Fibroblast of the aortic adventitia (primary cell): Measurements from ENCODE around the gene BEST2. TPM values are rescaled to one million over a fixed set of nuclear protein-coding genes. Genes with fewer than 3 reads are reported as not detected.
"Not testable (repeated sequence)": the region's sequence is repeated elsewhere in the genome, so short reads cannot be mapped to it uniquely, and the experiment has no call there.

Experiments
- DNase-seq: peaks from one replicate; pipeline ENCODE4 v3.0.0-alpha.2; 2010; ENCODE audit warnings: low read depth
- H3K4me3 ChIP-seq: 2 replicates; pipeline ENCODE4 v1.5.1; 2011; ENCODE audit warnings: low read depth, mild to moderate bottlenecking, control low read depth, low read length, moderate library complexity
- CTCF ChIP-seq: IDR thresholded peaks from 2 replicates; pipeline ENCODE4 v1.5.1; 2011; ENCODE audit warnings: mild to moderate bottlenecking, low read length, control low read depth, inconsistent platforms; ENCODE audit not compliant: insufficient read depth
- total RNA-seq: library from RNA; depleted of rRNA; stranded (reverse); fragments of >200 nt; gene quantifications from 2 replicates; pipeline ENCODE4 v1.2.3, GENCODE V29; 2012; ENCODE audit warnings: low replicate concordance

The BEST2 gene
- total RNA-seq: not detected in 2 replicates

GRCh38 chr19:12751635-12752034 lies at the start of gene BEST2:
Gene BEST2 (plus strand): TSS chr19:12751791. CDS start chr19:12752593, 802 bp downstream.
- TF ChIP-seq CTCF: no peak
- H3K4me3 ChIP-seq: no peak within 1 kb of the TSS
- no peak for DNase-seq

- no peak overlapping the region for H3K4me3 ChIP-seq
- TF ChIP-seq CTCF: no peak
- peak; percentile 46 for DNase-seq
These were observed 48.5 kb upstream of the BEST2 start for GRCh38 chr19:12703046-12703445.

GRCh38 chr19:12705169-12705568 lies 46.4 kb upstream of the BEST2 start:
- H3K4me3 ChIP-seq: no peak overlapping the region
- no peak for DNase-seq
- TF ChIP-seq CTCF: no peak

- H3K4me3 ChIP-seq: no peak overlapping the region
- TF ChIP-seq CTCF: no peak
- no peak for DNase-seq
These were observed 45.8 kb upstream of the BEST2 start for GRCh38 chr19:12705654-12706331.

GRCh38 chr19:12706332-12706718 lies 45.3 kb upstream of the BEST2 start:
- H3K4me3 ChIP-seq: no peak overlapping the region
- TF ChIP-seq CTCF: no peak
- DNase-seq: no peak

GRCh38 chr19:12708641-12709040 lies 43.0 kb upstream of the BEST2 start:
- H3K4me3 ChIP-seq: no peak overlapping the region
- no peak for DNase-seq
- TF ChIP-seq CTCF: no peak

- TF ChIP-seq CTCF: no peak
These were observed 40.4 kb upstream of the BEST2 start for GRCh38 chr19:12711187-12711586.

GRCh38 chr19:12712077-12712476 lies 39.5 kb upstream of the BEST2 start:
- H3K4me3 ChIP-seq, DNase-seq: not testable (repeated sequence)

More at GRCh38 chr19:12711187-12711586, 40.4 kb upstream of the BEST2 start:
- no peak overlapping the region for H3K4me3 ChIP-seq
- no peak for DNase-seq

GRCh38 chr19:12713304-12713703 lies 38.3 kb upstream of the BEST2 start:
- not testable (repeated sequence) for H3K4me3 ChIP-seq, DNase-seq
